Lung (tissue), 12 donors: ENCODE data around the gene DAPK2. TPM values are rescaled to one million over a fixed set of nuclear protein-coding genes. Genes with fewer than 3 reads are reported as not detected.

Experiments
- ATAC-seq: fragments of 200-7000 bp; cut with Tn5 transposase; one replicate; pipeline ENCODE4 v1.9.1; 2020; ENCODE audit warnings: moderate number of reproducible peaks; ENCODE audit not compliant: insufficient read depth, low FRiP score
- DNase-seq, 3 donors: peaks; one replicate each; pipeline ENCODE4 v3.0.0-alpha.2; 2013 to 2017
- H3K27ac ChIP-seq, 2 donors: one replicate each; pipeline ENCODE4 v1.5.1; 2013; ENCODE audit warnings: mild to moderate bottlenecking in 2 of 2, moderate library complexity in 2 of 2, control low read depth in 1 of 2, inconsistent platforms in 1 of 2, low read depth in 1 of 2, low read length in 1 of 2
- H3K27me3 ChIP-seq, 3 donors: one replicate each; pipeline ENCODE4 v1.5.1; 2013; ENCODE audit warnings: low read length in 2 of 3; ENCODE audit not compliant: control insufficient read depth in 3 of 3, insufficient read depth in 3 of 3
- H3K36me3 ChIP-seq, 4 donors: one replicate each; pipeline ENCODE4 v1.5.1; 2013; ENCODE audit warnings: low read length in 4 of 4, mild to moderate bottlenecking in 1 of 4, moderate library complexity in 1 of 4; ENCODE audit not compliant: control insufficient read depth in 4 of 4, insufficient read depth in 4 of 4
- H3K4me1 ChIP-seq, 5 donors: one replicate each; pipeline ENCODE4 v1.5.1; 2013; ENCODE audit warnings: low read length in 5 of 5, mild to moderate bottlenecking in 2 of 5, moderate library complexity in 1 of 5; ENCODE audit not compliant: control insufficient read depth in 5 of 5, insufficient read depth in 5 of 5
- H3K4me3 ChIP-seq: one replicate; pipeline ENCODE4 v1.5.1; 2013; ENCODE audit warnings: mild to moderate bottlenecking, control low read depth, moderate library complexity
- H3K9ac ChIP-seq, 2 donors: one replicate each; pipeline ENCODE4 v1.5.1; 2013; ENCODE audit warnings: low read length in 2 of 2, control low read depth in 1 of 2; ENCODE audit not compliant: insufficient read depth in 1 of 2
- H3K9me3 ChIP-seq, 4 donors: one replicate each; pipeline ENCODE4 v1.5.1; 2013; ENCODE audit warnings: low read length in 3 of 4, mild to moderate bottlenecking in 1 of 4, moderate library complexity in 1 of 4; ENCODE audit not compliant: control insufficient read depth in 4 of 4, insufficient read depth in 3 of 4
- WGBS, 2 donors: extraction: QIAGEN DNeasy Blood & Tissue Kit; methylation state at CpG; one replicate each; pipeline ENCODE4 v1.1.7; 2013; 5-methylcytosine and 5-hydroxymethylcytosine counted together
- polyA plus RNA-seq, 2 donors: library from polyadenylated mRNA; stranded (reverse); fragments of 200-250 nt; gene quantifications; one replicate each; pipeline ENCODE4 v1.2.1, GENCODE V29; 2013
- total RNA-seq, 2 donors: library from RNA; depleted of rRNA in 1 of 2; stranded (reverse); fragments of >200 nt in 1 of 2; gene quantifications; one replicate each; pipeline ENCODE4 v1.2.1, GENCODE V29; 2014 to 2021
- TF ChIP-seq, protein P1 (sequence below): IDR thresholded peaks from 2 replicates; pipeline ENCODE4 v1.5.1; 2012; ENCODE audit warnings: mild to moderate bottlenecking; ENCODE audit errors: control extremely low read depth, extremely low read depth
- donor health status: control.
- donor health status: control.
- donor health status: Bipolar disorder and iron deficiency.
- donor health status: healthy.
- donor health status: DM: yes; HTN: yes; CAD: no.

Gene DAPK2
- total and polyA plus RNA-seq, 4 donors: 20.5 to 59.0 (median 49.1) TPM

DNA sequence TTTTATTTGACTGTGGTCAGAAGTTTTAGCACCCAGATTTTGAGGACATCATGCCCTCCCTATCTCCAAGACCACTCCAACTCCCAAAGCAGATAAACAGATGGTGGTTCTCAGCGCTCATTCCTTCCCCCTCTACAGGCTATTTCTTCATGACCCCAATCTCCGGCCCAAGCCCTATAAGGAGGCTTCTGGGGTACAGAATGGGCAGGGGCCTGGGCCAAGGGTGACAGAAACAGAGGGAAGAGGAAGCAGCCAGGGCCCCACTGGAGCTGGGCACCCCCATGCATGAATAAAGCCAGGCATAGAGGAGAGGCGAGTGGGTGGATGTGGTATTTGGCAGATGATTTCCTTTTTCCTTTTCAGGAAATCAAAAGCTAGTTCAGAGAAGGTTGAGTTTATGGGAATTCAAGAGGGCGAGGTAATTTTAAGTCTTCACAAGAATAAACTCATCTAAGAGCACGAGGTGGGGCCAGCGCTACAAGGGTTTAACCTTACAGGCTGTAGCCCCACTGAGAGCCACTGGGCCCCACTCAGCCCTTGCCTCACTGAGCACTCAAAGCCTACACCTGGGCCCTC, 107.7 kb downstream of the DAPK2 start:
- DNase-seq: no peak
- Histone ChIP-seq H3K9ac (no peak overlapping the region), H3K9me3 (no peaks in the 10 kb centered on the region), H3K27me3 (no peaks in the 10 kb centered on the region), H3K4me1 (peaks cover 3 to 23% (median 11%) of the 10 kb centered on the region in 5 donors), H3K27ac (peak overlapping the region in 1 of 2 donors; percentile 37), H3K4me3 (no peak overlapping the region), H3K36me3 (peaks cover 0 to 1% (median 0%) of the 10 kb centered on the region in 4 donors)
- 38 to 51% methylated on average over 6 of the region's 6 CpGs for WGBS, 2 donors
- ATAC-seq: no peak
- TF ChIP-seq, protein P1, sequence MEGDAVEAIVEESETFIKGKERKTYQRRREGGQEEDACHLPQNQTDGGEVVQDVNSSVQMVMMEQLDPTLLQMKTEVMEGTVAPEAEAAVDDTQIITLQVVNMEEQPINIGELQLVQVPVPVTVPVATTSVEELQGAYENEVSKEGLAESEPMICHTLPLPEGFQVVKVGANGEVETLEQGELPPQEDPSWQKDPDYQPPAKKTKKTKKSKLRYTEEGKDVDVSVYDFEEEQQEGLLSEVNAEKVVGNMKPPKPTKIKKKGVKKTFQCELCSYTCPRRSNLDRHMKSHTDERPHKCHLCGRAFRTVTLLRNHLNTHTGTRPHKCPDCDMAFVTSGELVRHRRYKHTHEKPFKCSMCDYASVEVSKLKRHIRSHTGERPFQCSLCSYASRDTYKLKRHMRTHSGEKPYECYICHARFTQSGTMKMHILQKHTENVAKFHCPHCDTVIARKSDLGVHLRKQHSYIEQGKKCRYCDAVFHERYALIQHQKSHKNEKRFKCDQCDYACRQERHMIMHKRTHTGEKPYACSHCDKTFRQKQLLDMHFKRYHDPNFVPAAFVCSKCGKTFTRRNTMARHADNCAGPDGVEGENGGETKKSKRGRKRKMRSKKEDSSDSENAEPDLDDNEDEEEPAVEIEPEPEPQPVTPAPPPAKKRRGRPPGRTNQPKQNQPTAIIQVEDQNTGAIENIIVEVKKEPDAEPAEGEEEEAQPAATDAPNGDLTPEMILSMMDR: no peak

DNA sequence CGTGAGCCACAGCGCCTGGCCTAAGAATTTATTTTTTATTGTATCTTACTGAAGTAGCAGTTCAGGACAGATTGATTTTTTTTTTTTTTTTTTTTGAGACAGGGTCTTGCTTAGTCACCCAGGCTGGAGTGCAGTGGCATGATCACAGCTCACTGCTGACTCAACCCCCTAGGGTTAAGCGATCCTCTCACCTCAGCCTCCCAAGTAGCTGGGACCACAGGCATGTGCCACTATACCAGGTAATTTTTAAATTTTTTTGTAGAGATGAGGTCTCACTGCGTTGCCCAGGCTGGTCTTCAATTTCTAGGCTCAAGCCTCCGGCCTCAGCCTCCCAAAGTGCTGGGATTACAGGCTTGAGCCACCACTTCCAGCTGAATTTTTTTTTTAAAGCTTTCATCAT, 112.8 kb downstream of the DAPK2 start:
- ATAC-seq: no peak
- TF ChIP-seq, protein P1: no peak
- Histone ChIP-seq H3K4me3 (no peak overlapping the region), H3K4me1 (peaks cover 0 to 5% (median 0%) of the 10 kb centered on the region in 5 donors), H3K27ac (no peak overlapping the region), H3K27me3 (no peaks in the 10 kb centered on the region), H3K36me3 (peaks cover 0 to 6% (median 2%) of the 10 kb centered on the region in 4 donors), H3K9ac (no peak overlapping the region), H3K9me3 (no peaks in the 10 kb centered on the region)
- WGBS, 2 donors: 93 to 97% methylated on average over 5 of the region's 5 CpGs
- DNase-seq: no peak

DNA sequence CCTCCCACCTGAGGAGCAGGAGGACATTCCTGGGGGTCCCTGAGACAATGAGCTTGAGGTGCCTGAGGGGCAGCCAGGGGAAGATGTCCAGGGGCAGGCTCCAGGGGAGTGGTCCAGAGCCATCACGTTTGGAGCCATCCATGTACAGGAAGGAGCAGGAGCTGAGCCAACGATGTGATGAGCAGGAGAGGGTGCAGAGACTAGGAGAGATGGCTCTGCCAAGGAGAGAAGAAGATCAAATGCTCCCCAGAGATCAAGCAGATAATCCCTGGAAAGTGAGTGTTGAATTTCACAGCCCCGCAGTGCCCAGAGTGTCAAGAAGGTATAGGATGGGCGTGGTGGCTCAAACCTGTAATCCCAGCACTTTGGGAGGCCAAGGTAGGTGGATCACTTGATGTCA, 114.7 kb downstream of the DAPK2 start:
- no peak overlapping the region for H3K27ac ChIP-seq
- H3K4me1 ChIP-seq: peaks cover 0 to 2% (median 0%) of the 10 kb centered on the region in 5 donors
- 85 to 87% methylated on average over 4 of the region's 4 CpGs for WGBS, 2 donors
- TF ChIP-seq, protein P1: no peak
- no peak overlapping the region for H3K4me3 ChIP-seq
- H3K9ac ChIP-seq: no peak overlapping the region
- DNase-seq (no peak), ATAC-seq (no peak)
- peaks cover 0 to 6% (median 3%) of the 10 kb centered on the region in 4 donors for H3K36me3 ChIP-seq
- no peaks in the 10 kb centered on the region for H3K27me3 ChIP-seq
- no peaks in the 10 kb centered on the region for H3K9me3 ChIP-seq

DNA sequence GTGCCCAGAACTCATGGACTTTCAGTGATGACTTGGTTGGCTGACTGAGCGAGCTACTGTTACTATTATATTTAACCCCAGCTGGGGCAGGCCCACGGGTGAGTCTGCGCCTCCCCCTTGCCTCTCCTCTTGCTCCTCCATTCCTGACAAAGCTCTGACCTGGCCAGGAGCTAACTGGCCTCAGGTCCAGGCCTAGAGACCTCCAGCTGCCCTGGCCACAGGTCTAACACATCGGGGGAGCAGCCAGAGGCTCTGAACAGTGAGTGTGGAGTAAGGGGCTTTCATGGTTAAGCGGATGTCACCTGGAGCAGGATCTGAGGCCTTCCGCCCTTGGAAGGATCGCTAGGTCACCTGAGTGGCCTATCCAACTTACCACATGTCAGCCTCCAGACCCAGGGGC, 116.3 kb downstream of the DAPK2 start:
- TF ChIP-seq, protein P1: no peak
- 94 to 97% methylated on average over 7 of the region's 7 CpGs for WGBS, 2 donors
- Histone ChIP-seq H3K4me1 (peaks cover 0 to 8% (median 0%) of the 10 kb centered on the region in 5 donors), H3K27me3 (no peaks in the 10 kb centered on the region), H3K27ac (no peak overlapping the region), H3K9ac (no peak overlapping the region), H3K36me3 (peaks cover 0 to 8% (median 3%) of the 10 kb centered on the region in 4 donors), H3K9me3 (no peaks in the 10 kb centered on the region), H3K4me3 (no peak overlapping the region)
- ATAC-seq (no peak), DNase-seq (no peak)
